Mesodermal cell (in vitro differentiated cells): Measurements from ENCODE around the gene TMEFF1.

Experiments used
- H3K27ac ChIP-seq: 2 replicates; pipeline ENCODE4 v1.7.0; 2013; ENCODE audit warnings: mild to moderate bottlenecking, low read depth, low read length, moderate library complexity; ENCODE audit not compliant: severe bottlenecking
- H3K36me3 ChIP-seq: 2 replicates; pipeline ENCODE4 v1.7.1; 2013; ENCODE audit warnings: mild to moderate bottlenecking, low read length, moderate library complexity; ENCODE audit not compliant: control insufficient read depth, insufficient read depth
- H3K4me1 ChIP-seq: one replicate; pipeline ENCODE4 v1.7.1; 2013; ENCODE audit warnings: mild to moderate bottlenecking, low read length; ENCODE audit not compliant: insufficient read depth, control insufficient read depth, poor library complexity, severe bottlenecking
- H3K4me3 ChIP-seq: 2 replicates; pipeline ENCODE4 v1.7.0; 2013; ENCODE audit warnings: low read length, control low read depth, mild to moderate bottlenecking; ENCODE audit not compliant: insufficient read depth, poor library complexity, severe bottlenecking; ENCODE audit errors: extremely low read depth
- H3K9me3 ChIP-seq: 2 replicates; pipeline ENCODE4 v1.7.1; 2013; ENCODE audit warnings: mild to moderate bottlenecking, low read length, moderate library complexity; ENCODE audit not compliant: control insufficient read depth
- WGBS, 2 experiments: methylation state at CpG; one replicate each; pipeline ENCODE4 v1.1.5; 2013; ENCODE audit warnings: missing lambda C conversion rate in 2 of 2; ENCODE audit not compliant: insufficient coverage in 2 of 2; 5-methylcytosine and 5-hydroxymethylcytosine counted together

The TMEFF1 gene

DNA sequence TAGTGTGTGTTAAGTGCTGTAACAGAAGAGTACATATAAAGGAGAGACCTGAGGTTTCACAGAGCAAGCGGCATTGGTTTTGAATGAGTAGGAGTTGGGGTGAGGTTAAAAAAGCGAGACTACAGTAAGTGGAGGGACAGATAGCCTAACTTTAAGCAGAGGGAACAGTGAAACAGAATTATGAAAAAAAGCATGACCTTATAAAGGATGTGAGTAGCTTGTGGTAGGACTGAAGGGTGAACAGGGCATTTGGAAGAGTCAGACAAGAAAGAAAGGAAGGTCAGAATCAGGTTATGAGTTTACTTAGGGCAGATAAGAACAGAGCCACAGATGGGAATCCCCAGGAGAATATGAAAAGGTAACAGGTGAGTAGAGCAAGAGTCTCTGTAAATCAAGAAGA, 23.5 kb upstream of the TMEFF1 start:
- WGBS, 2 experiments = 100% methylated on average over 2 of the region's 2 CpGs
- Histone ChIP-seq H3K4me1 (no peaks in the 10 kb centered on the region), H3K27ac (no peak overlapping the region), H3K9me3 (peaks cover 5% of the 10 kb centered on the region), H3K4me3 (no peak overlapping the region), H3K36me3 (peaks cover 96% of the 10 kb centered on the region)

DNA sequence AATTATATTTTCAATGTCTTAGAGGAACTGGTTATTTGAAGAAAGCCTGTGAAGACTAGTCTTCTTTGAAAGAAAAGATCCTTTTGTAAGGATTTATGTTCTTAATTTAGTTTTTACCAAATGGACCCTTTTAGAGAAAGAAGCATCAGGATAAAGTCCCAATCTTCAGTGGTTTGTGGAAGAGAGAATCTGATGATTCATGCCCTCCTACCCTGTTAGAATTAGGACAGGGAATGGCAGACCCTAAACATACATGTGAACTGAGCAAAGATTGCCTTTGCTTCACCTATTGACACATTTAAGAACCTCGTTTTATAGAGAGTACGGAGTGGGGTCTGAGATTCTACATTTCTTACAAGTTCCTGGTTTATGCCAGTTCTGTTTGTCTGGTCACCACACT, 20.1 kb upstream of the TMEFF1 start:
- Histone ChIP-seq H3K4me3 (no peak overlapping the region), H3K9me3 (peaks cover 5% of the 10 kb centered on the region), H3K36me3 (peaks cover 65% of the 10 kb centered on the region), H3K4me1 (no peaks in the 10 kb centered on the region), H3K27ac (no peak overlapping the region)
- no CpG with 5 or more reads among the region's 2 CpGs for WGBS, 2 experiments

DNA sequence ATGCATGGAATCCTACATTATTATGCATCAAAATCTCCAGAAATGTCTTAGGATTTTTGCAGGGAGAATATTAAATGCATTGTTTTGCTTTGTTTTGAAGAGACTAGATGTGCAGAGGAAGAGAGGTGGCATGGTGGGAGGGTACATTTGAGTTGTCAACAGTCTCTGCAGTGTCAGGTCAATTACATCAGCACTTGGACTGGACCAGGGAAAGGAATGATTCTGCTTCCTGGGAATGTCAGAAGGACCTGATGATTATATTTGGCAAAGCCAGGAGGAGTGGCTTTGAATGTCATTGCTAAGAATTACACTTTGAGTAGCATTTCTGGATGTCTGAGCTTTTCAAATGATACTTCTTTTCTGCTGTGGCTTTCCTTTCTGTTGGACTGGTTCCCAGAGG, 17.5 kb upstream of the TMEFF1 start:
- no peak overlapping the region for H3K4me3 ChIP-seq
- H3K9me3 ChIP-seq = peaks cover 5% of the 10 kb centered on the region
- H3K36me3 ChIP-seq = peaks cover 41% of the 10 kb centered on the region
- H3K27ac ChIP-seq = no peak overlapping the region
- H3K4me1 ChIP-seq = no peaks in the 10 kb centered on the region

DNA sequence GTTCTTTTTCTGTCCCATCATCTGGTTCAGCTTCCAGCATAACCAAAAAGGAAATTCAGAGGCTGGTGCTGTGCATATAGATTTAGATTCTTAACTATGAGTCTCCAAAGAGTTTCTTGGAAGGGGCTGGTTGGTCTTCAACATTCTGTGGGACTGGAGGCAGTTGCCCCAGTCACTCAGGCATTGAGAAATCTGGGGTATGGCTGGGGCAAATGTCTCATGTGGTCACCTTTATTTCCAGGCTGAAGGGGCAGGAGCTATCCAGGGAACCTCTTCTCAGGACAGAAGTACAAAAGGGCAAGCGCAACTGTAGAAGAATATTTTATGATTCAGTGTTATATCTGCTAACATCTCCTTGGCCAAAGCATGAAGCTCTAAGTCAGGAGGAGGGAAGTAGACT, 15.4 kb upstream of the TMEFF1 start:
- no peak overlapping the region for H3K4me3 ChIP-seq
- H3K36me3 ChIP-seq = peaks cover 21% of the 10 kb centered on the region
- H3K9me3 ChIP-seq = no peaks in the 10 kb centered on the region
- WGBS, 2 experiments = no CpG with 5 or more reads among the region's 1 CpG
- no peaks in the 10 kb centered on the region for H3K4me1 ChIP-seq
- H3K27ac ChIP-seq = no peak overlapping the region

DNA sequence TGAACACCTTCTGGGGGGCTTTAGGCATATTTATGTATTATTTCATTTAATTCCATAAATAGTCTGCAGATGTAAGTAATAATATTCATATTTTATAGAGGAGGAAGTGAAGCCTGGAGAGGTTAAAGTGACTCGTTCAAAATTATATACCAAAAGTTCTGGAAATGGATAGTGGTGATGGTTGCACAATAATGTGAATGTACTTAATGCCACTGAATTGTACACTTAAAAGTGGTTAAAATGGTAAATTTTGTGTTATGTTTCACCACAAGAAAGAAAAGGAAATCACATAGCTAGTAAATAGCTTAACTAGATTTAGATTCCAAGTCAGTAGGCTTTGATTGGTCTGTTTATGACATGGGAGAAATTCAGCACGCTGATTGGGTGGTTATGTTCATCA, 13.0 kb upstream of the TMEFF1 start:
- H3K9me3 ChIP-seq = no peaks in the 10 kb centered on the region
- no peaks in the 10 kb centered on the region for H3K4me1 ChIP-seq
- 78 to 92% methylated on average over 1 to 2 of the region's 2 CpGs for WGBS, 2 experiments
- no peaks in the 10 kb centered on the region for H3K36me3 ChIP-seq
- no peak overlapping the region for H3K27ac ChIP-seq
- no peak overlapping the region for H3K4me3 ChIP-seq

GRCh38 chr9:100465274-100465673, 7.7 kb upstream of the TMEFF1 start:
- Histone ChIP-seq H3K4me3 (no peak overlapping the region), H3K27ac (no peak overlapping the region), H3K36me3 (no peaks in the 10 kb centered on the region), H3K4me1 (no peaks in the 10 kb centered on the region), H3K9me3 (no peaks in the 10 kb centered on the region)
- WGBS, 2 experiments = no CpG with 5 or more reads among the region's 2 CpGs

DNA sequence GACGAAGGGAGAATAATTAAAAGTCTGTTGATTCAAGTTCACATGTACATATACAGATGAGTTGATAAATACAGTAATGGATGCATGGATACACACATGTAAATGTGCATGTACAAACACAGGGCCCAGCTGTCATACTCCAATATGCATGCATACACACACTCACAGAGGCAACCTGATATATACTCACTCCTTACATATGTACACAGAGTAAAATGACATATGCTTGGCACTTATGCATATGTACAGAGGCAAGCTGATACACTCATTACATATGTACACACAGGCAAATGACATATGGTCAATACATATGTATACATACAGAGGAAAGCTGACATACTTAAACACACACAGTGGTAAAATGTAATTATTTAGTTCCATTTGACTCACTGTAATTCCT, 7.2 kb upstream of the TMEFF1 start:
- H3K4me3 ChIP-seq = no peak overlapping the region
- H3K36me3 ChIP-seq = no peaks in the 10 kb centered on the region
- no peaks in the 10 kb centered on the region for H3K4me1 ChIP-seq
- no peaks in the 10 kb centered on the region for H3K9me3 ChIP-seq
- no peak overlapping the region for H3K27ac ChIP-seq
- no CpG with 5 or more reads among the region's 1 CpG for WGBS, 2 experiments

- no peaks in the 10 kb centered on the region for H3K36me3 ChIP-seq
- no peaks in the 10 kb centered on the region for H3K4me1 ChIP-seq
- no peaks in the 10 kb centered on the region for H3K9me3 ChIP-seq
- 100% methylated on average over 1 of the region's 2 CpGs; no CpG with 5 or more reads in 1 of the 2 experiments for WGBS, 2 experiments
- H3K27ac ChIP-seq = no peak overlapping the region
- no peak overlapping the region for H3K4me3 ChIP-seq
Observed at GRCh38 chr9:100466171-100466828, 6.6 kb upstream of the TMEFF1 start.

GRCh38 chr9:100466829-100467221, 6.1 kb upstream of the TMEFF1 start:
- Histone ChIP-seq H3K27ac (no peak overlapping the region), H3K4me1 (no peaks in the 10 kb centered on the region), H3K9me3 (no peaks in the 10 kb centered on the region), H3K4me3 (no peak overlapping the region), H3K36me3 (no peaks in the 10 kb centered on the region)
- WGBS, 2 experiments = no CpG with 5 or more reads among the region's 1 CpG

DNA sequence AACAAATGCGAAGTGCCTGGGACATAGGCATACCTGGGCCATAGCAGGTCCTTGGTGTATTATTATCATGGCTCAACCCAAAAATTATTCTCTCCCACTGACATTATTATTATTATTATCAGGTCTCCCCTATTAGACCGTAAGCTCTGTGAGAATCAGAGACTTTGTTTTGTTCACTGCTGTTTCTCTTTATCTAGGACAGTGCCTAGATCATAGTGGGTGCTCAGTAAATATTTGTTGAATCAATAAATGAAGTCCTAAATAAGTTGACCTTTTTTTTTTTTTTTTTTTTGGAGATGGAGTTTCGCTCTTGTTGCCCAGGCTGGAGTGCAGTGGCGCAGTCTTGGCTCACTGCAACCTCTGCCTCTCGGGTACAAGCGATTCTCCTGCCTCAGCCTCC, 4.9 kb upstream of the TMEFF1 start:
- no peaks in the 10 kb centered on the region for H3K9me3 ChIP-seq
- no peak overlapping the region for H3K4me3 ChIP-seq
- no peaks in the 10 kb centered on the region for H3K36me3 ChIP-seq
- 80 to 92% methylated on average over 1 to 2 of the region's 6 CpGs for WGBS, 2 experiments
- no peaks in the 10 kb centered on the region for H3K4me1 ChIP-seq
- no peak overlapping the region for H3K27ac ChIP-seq

DNA sequence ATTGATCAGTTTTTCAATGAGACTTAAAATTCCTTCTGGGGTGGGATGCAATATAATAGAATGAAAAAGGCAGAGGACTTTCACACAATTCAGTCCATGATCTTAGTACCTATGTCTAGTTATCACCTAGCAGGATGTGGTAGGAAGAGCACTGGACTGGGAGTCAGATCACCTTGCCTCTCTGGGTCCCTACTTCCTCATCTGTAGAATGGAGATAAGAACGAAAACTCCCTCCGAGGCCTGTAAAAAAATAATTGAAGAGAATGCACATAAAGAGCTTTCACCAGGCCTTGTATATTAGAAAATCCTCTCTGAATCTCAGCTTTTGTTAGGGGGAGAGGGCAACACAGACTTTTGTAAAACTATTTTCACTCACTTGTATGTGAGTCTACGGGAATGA, 681 bp upstream of the TMEFF1 start:
- whole genome bisulfite sequencing, 2 experiments = no CpG with 5 or more reads among the region's 3 CpGs
- H3K4me1 ChIP-seq = peaks cover 4% of the 10 kb centered on the region
- peak overlapping the region; percentile 10 for H3K27ac ChIP-seq
- peaks cover 3% of the 10 kb centered on the region for H3K36me3 ChIP-seq
- peak overlapping the region; percentile 86 for H3K4me3 ChIP-seq
- H3K9me3 ChIP-seq = no peaks in the 10 kb centered on the region
